BJ (cell line): ENCODE measurements around the gene STX7. TPM values are rescaled to one million over a fixed set of nuclear protein-coding genes. Genes with fewer than 3 reads are reported as not detected.
A peak's percentile ranks its signal among the peaks of the same experiment; 100 is the strongest.

ENCODE experiments used
- CTCF ChIA-PET: fragments of 350-600 bp; formaldehyde crosslinking; extraction: SDS; loops from one replicate; lab custom pipeline; 2021; ENCODE audit warnings: antibody characterized with exemption, inconsistent platforms; lab: Yijun Ruan, JAX
- POLR2A ChIA-PET: fragments of 300-600 bp; sonication (Branson Sonifier 250); formaldehyde crosslinking; extraction: SDS; loops from one replicate; lab custom pipeline; 2021; ENCODE audit warnings: antibody characterized with exemption; lab: Charles Lee
- DNase-seq: peaks from one replicate; pipeline ENCODE4 v3.0.0-alpha.2; 2011; ENCODE audit warnings: low read depth
- H3K27me3 ChIP-seq: 2 replicates; pipeline ENCODE4 v1.6.0; 2011; ENCODE audit warnings: low read length; ENCODE audit not compliant: control insufficient read depth, insufficient read depth
- H3K36me3 ChIP-seq: 2 replicates; pipeline ENCODE4 v1.5.1; 2011; ENCODE audit warnings: low read length; ENCODE audit not compliant: control insufficient read depth, insufficient read depth
- H3K4me3 ChIP-seq: 2 replicates; pipeline ENCODE4 v1.5.1; 2011; ENCODE audit warnings: low read depth, mild to moderate bottlenecking, control low read depth, low read length
- CTCF ChIP-seq: IDR thresholded peaks from 2 replicates; pipeline ENCODE4 v1.5.1; 2011; ENCODE audit warnings: low read depth, mild to moderate bottlenecking, control low read depth, inconsistent platforms, low read length, moderate library complexity; ENCODE audit not compliant: insufficient read depth
- polyA plus RNA-seq: library from polyadenylated mRNA; depleted of rRNA; stranded (reverse); fragments of >200 nt; gene quantifications from 2 replicates; pipeline ENCODE4 v1.2.3, GENCODE V29; 2011

Gene STX7
- polyA plus RNA-seq, 1 experiment = 31.0 TPM

- H3K27me3 ChIP-seq = 0 out of 2 replicates have a peak, but pooled peaks cover under 1% of the 10 kb centered on the region
- CTCF ChIA-PET = no interaction called here
- TF ChIP-seq CTCF = no peak
- DNase-seq = no peak
- POLR2A ChIA-PET = interaction anchor here (0.5 kb wide), 1 partner anchor 213 kb away, joined by 3 read pairs; no protein-coding TSS in a partner anchor
- peak overlapping the region; percentile 83; the same call in 1 of the 2 replicates for H3K4me3 ChIP-seq
- no peaks in the 10 kb centered on the region for H3K36me3 ChIP-seq
Observed at GRCh38 chr6:132511210-132511830, 1.6 kb downstream of the STX7 start.

- H3K27me3 ChIP-seq = no peaks in the 10 kb centered on the region
- DNase-seq = no peak
- no peak for TF ChIP-seq CTCF
- no peak overlapping the region for H3K4me3 ChIP-seq
- ChIA-PET POLR2A (no interaction called here), CTCF (no interaction called here)
- H3K36me3 ChIP-seq = no peaks in the 10 kb centered on the region
Observed at GRCh38 chr6:132506869-132507808, 5.8 kb downstream of the STX7 start.

GRCh38 chr6:132506461-132506860, 6.5 kb downstream of the STX7 start:
- no peak overlapping the region for H3K4me3 ChIP-seq
- H3K27me3 ChIP-seq = no peaks in the 10 kb centered on the region
- ChIA-PET POLR2A (no interaction called here), CTCF (no interaction called here)
- no peaks in the 10 kb centered on the region for H3K36me3 ChIP-seq
- no peak for TF ChIP-seq CTCF
- DNase-seq = no peak

GRCh38 chr6:132505158-132505557, 7.8 kb downstream of the STX7 start:
- TF ChIP-seq CTCF = no peak
- H3K4me3 ChIP-seq = no peak overlapping the region
- ChIA-PET CTCF (interaction anchor here (0.7 to 1.5 kb wide), 3 partner anchors 10 to 225 kb away, joined by 3 read pairs; no protein-coding TSS in a partner anchor), POLR2A (no interaction called here)
- H3K27me3 ChIP-seq = no peaks in the 10 kb centered on the region
- no peaks in the 10 kb centered on the region; the same call in 1 of the 2 replicates for H3K36me3 ChIP-seq
- DNase-seq = no peak

- ChIA-PET POLR2A (no interaction called here), CTCF (interaction anchor here (1.1 to 1.5 kb wide), 2 partner anchors 9 to 206 kb away, joined by 3 read pairs; no protein-coding TSS in a partner anchor)
- no peak for TF ChIP-seq CTCF
- DNase-seq = no peak
- Histone ChIP-seq H3K36me3 (no peaks in the 10 kb centered on the region; the same call in 1 of the 2 replicates), H3K27me3 (no peaks in the 10 kb centered on the region), H3K4me3 (no peak overlapping the region)
Observed at GRCh38 chr6:132504757-132505156, 8.2 kb downstream of the STX7 start.
